Activated T-helper 1 cell treated with anti-CD3 and anti-CD28 coated beads, Interleukin-2, amount 50 U/mL, for 16 hours (primary cell): ENCODE data around the gene CENPO.
"Not testable (repeated sequence)": the region's sequence is repeated elsewhere in the genome, so short reads cannot be mapped to it uniquely, and the experiment has no call there.

Source experiments
- DNase-seq, 2 donors: peaks; one replicate each; pipeline ENCODE4 v3.0.0-alpha.2; 2020; ENCODE audit warnings: low read depth in 1 of 2, low spot score in 1 of 2

Gene CENPO

GRCh38 chr2:24788816-24789215 lies 4.4 kb upstream of the CENPO start:
- DNase-seq = no peak

GRCh38 chr2:24791452-24791851 lies 1.8 kb upstream of the CENPO start:
- no peak for DNase-seq

- no peak for DNase-seq
Measured at GRCh38 chr2:24792542-24792873, 717 bp upstream of the CENPO start.

GRCh38 chr2:24793761-24794435 lies 673 bp downstream of the CENPO start:
- DNase-seq = no peak

- no peak for DNase-seq
Measured at GRCh38 chr2:24797644-24798043, 4.4 kb downstream of the CENPO start.

- not testable (repeated sequence) for DNase-seq
Measured at GRCh38 chr2:24800487-24800886, 7.3 kb downstream of the CENPO start.

GRCh38 chr2:24805811-24806660 lies 12.8 kb downstream of the CENPO start:
- DNase-seq = not testable (repeated sequence)

GRCh38 chr2:24806661-24807036 lies 13.4 kb downstream of the CENPO start:
- no peak for DNase-seq

GRCh38 chr2:24809316-24810007 lies 16.2 kb downstream of the CENPO start:
- DNase-seq = no peak

- DNase-seq = no peak
Measured at GRCh38 chr2:24813691-24814137, 20.5 kb downstream of the CENPO start.

- DNase-seq = no peak
Measured at GRCh38 chr2:24814516-24814915, 21.3 kb downstream of the CENPO start.

GRCh38 chr2:24815171-24815570 lies 21.9 kb downstream of the CENPO start:
- DNase-seq = no peak

- DNase-seq = no peak
Measured at GRCh38 chr2:24816404-24816803, 23.2 kb downstream of the CENPO start.

GRCh38 chr2:24816884-24817283 lies 23.7 kb downstream of the CENPO start:
- DNase-seq = no peak

GRCh38 chr2:24818721-24819167 lies 25.5 kb downstream of the CENPO start:
- no peak for DNase-seq

- no peak for DNase-seq
Measured at GRCh38 chr2:24819442-24820174, 26.4 kb downstream of the CENPO start.

- no peak for DNase-seq
Measured at GRCh38 chr2:24820175-24820513, 26.9 kb downstream of the CENPO start.

GRCh38 chr2:24820598-24821432 lies 27.6 kb downstream of the CENPO start:
- no peak for DNase-seq

GRCh38 chr2:24821433-24821891 lies 28.2 kb downstream of the CENPO start:
- no peak for DNase-seq

GRCh38 chr2:24822049-24822706 lies 29.0 kb downstream of the CENPO start:
- no peak for DNase-seq
